HG03558 (cell line): ENCODE data around the gene EPHA7.

Experiments
- ATAC-seq: cut with Tn5 transposase; IDR thresholded peaks from one replicate; pipeline ENCODE4 v1.9.1; 2021; ENCODE audit warnings: moderate number of reproducible peaks; ENCODE audit not compliant: unreplicated experiment; ENCODE audit errors: extremely low read depth

The EPHA7 gene

DNA sequence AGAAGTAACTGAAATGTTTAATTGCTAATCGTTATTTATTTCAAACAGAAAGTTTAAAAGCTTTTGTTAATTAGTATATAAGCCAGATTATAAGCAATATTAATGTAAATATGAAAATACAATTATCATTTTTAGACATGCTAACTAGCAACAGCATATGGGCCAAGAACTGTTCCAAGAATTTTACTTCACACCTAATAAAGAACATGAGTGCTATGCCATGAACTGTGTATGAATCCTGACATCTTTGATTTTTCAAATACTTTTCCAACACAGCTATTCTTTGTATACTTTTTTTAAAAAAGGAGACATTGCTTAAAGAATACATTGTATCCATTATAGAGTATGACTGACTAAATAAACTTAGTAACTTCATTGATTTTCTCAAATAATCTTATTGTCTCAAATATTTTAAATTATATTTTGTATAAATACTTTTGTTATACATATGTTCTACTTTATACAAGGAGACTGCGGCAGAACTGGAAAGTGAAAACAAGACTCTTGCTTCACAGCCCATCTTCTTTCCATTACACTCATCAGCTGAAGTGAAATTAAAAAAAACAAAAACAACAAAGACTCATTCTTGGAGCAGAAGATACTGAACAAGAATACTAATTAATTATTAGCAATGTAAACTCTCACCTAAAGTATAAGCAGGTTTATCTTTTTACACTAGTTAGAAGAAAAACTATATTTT, 89.9 kb downstream of the EPHA7 start:
- ATAC-seq, result no peak

DNA sequence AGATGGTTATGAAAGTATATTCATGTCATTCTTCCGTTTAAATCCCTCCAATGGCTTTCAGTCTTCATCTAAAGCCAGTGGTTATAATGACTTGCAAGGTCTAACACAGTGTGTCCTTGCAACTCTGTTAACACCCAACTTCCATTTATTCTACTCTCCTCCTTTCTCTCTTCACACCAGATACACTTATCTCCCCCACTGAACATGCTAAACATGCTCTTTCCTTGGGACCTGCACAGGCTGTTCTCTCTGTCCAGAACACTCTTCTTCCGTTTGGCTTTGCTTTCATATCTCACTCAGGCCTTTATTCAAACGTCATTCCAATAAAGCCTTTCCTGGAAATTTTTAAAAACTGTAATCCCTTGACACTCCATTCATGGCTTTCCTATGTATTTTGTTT, 91.5 kb downstream of the EPHA7 start:
- no peak for ATAC-seq

DNA sequence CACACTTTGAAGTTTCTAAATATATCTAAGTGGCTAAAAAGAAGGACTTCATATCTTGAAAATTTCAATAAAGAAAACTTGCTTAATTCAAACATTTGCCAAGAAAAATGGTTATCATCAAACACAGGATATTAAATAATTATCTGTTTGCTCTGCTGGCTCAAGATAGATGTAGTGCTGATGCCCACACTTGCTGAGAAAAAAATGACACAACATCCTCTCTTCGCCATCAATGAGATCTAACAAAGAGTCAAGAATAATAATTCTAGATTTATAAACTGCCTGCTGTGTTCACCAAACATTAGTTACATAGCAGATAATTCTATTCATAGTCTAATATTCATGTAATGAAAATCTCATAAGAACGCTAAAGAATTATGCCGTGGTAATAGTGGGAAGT, 93.6 kb downstream of the EPHA7 start:
- ATAC-seq, result no peak

DNA sequence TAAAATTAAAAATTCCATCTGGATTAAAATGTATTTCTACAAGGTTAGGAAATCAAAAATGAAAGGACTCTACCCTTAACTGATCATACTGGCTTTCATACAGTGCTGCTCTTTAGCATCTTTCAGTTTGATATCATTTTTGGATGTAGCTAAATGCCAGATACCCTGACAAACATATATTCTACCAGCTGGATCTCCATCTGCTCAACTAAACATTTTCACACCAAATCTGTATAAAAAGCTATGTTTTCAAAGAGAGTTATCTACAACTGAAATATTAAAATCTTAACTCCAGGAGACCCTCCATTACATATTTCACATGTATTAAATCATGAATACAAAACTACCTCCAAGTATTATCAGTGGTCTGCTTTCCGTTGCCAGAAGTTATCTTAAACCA, 95.7 kb downstream of the EPHA7 start:
- ATAC-seq, result no peak

DNA sequence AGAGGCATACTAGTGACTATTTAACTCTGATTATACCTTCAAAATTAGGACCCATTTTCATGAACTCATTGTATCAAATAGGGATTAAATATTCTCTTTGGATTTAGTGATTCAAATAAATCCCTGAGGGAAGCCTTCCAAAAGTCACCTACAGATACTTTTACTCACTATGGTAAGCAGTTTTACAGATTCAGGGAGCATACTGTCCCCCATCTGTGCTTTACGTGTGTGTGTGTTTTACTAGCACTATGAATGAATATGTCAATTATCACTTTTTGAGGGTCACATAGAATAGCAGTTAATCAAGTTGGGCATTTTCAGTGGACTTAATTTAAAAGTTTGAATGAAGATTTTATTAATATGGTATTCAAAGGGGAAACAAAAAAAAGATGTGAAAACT, 96.7 kb downstream of the EPHA7 start:
- no peak for ATAC-seq

DNA sequence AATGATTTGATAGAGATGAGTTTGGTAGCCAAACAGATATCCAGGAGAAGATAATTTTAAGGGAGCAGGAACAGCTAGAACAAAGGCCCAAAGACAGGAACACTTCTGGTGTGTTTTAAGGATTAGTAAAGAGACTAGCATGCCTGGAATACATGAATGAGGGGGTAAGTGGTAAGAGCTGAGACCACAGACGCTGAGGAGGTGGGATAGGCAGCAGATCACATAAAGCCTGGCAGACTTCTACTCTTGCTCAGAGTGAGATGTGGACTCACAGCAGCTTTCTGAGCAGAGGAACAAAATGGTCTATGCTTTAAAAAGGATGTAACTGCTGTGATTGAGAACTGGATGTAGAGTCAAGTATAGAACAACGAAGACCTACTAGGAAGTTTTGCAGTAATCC, 100.1 kb downstream of the EPHA7 start:
- no peak for ATAC-seq

DNA sequence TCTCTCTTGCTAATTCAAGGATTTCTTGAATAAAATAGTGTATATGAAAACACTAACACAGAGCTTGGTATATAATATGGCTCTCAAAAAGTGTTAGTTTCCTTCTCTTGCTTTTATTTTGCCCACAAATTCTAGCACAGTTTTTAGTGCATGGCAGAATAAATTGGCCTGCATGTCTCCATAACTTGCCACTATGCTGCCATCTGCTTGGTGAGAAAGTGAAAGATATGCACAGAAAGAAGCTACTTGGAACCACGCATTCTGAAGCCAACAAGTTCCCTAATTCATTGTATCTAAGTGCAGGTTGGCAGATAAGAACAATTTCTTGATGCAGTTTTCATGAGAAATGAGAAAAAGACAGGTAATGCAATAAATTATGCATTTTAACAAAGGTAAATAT, 101.2 kb downstream of the EPHA7 start:
- no peak for ATAC-seq

DNA sequence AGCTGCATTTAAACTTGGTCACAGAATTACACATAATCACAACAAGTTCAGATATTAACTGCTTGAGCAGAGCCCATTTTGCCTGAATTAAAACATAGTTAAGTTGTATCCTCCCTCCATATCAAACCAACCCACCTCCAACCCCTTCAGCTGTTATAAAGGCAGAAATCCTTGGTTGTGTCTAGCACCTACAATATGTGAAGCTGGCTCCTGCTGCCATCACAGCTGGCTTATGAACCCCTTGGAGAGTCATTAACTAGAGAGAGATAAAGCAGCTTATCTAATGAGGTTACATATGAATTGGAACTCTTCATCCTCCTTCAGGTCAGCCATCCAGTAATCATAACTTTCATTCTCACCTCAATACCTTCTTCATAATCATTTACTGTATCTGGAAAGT, 101.8 kb downstream of the EPHA7 start:
- ATAC-seq, result no peak

DNA sequence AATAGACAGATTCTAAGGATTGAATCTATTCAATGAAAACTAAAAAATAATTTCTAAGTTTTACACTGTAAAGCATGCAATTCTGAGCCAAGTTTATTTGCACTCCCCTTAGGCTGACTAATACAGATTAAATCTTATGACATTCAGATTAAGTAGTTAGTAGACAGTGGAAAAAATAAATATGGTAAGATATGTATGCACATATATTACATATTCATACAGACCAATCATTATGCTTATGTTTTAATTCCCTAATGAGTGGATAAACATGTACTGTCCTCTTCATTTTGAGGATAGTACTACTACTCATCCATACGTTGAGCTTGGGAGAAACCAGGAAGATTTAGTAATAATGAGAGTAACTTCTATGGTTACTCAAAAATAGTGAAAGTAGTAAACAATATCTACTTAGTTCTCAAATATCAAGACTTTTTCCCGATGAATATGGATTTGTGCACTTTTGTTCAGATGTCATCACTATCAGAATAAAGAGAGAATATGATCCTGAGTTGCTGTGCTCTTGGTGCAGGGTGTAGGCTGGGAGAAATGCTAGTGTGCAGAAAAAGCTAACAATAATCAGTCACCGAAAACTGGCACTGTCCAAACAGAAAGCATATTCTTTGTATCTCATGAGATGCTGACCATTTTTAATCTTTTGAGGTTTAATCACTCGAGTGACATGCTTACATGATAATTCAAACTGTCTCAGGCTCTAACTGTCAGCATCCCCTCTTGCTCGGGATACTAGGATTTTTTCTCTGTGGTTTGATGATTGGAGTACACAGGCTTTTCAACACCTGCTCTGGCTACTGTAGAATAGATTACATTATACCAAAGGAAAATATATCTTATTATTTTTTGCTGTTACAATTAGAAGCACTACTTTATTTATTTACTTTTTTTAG, 111.6 kb downstream of the EPHA7 start:
- ATAC-seq, result no peak

DNA sequence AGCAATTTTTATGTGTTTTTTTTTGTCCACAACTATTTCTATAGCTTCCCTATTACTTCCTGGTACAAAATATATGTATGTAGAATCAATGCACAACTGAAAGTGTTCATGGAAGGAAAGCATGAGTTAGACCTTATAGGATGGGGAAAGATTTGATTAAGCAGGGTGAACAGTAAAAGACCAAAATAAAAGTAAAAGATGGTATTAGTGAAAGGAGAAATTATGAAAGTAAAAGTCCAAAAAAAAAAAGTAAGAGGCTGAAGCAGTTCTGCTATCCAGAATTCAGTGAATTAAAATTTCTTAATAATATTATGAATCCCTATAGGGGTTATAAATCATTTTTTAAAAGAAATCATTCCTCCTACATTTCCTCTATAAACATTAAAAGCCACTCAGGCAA, 114.3 kb downstream of the EPHA7 start:
- ATAC-seq, result no peak

DNA sequence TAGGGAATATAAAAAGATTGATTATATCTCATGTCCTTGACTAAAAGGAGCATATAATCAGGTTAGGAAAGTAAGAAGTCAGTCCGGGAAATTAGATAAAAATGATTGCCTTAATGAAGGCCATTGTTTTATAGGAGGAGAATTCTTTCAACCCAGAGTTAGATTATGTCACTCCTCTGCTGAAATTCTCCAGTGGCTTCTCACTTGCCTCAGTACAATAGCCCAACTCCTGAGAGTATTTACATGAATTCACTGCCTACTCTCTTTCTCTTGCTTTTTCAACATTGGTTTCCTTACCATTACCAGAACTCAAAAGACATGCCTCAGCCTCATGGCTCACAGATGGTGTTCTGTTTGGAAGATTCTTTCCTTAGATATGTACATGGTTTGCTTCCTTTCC, 114.9 kb downstream of the EPHA7 start:
- ATAC-seq, result no peak

DNA sequence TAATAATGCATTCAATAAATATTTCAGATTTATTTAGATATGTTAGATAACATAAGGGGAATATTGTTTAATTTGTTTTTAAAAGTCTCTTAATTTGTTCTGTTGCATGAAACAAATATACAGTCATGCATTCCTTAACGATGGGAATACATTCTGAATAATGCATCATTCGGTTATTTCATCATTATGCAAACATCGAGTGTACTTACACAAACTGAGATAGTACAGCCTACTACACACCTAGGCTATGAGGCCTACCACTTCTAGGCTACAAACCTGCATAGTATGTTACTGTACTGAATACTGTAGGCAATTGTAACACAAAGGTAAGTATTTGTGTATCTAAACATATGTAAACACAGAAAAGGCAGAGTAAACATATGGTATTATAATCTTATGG, 118.7 kb downstream of the EPHA7 start:
- ATAC-seq, result no peak

DNA sequence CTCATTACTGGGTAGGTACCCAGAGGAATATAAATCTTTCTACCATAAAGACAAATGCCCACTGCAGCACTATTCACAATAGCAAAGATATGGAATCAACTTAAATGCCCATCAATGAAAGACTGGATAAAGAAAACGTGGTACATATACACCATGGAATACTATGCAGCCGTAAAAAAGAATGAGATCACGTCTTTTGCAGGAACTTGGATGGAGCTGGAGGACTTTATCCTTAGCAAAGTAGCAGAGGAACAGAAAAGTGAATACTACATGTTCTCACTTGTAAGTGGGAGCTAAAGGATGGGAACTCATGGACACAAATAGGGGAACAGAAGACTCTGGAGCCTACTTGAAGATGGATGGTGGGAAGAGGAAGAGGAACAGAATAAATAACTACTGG, 119.7 kb downstream of the EPHA7 start:
- no peak for ATAC-seq

DNA sequence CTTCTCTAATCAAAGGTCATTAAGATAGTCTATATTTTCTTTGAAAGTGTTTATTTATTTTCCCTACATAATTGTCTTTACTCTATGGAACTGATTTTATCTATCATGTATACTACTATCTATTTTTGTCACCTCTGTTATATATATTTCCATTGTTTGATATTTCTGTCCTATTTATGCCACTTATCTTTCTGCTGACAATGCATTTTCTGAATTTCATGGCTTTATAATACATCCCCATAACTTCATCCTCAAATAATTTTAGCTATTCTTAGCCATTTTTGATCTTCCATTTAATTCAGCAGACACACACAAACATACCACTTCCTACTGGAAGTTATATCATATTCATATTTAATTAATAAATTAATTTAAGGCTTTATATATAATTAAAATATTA, 123.7 kb downstream of the EPHA7 start:
- no peak for ATAC-seq

DNA sequence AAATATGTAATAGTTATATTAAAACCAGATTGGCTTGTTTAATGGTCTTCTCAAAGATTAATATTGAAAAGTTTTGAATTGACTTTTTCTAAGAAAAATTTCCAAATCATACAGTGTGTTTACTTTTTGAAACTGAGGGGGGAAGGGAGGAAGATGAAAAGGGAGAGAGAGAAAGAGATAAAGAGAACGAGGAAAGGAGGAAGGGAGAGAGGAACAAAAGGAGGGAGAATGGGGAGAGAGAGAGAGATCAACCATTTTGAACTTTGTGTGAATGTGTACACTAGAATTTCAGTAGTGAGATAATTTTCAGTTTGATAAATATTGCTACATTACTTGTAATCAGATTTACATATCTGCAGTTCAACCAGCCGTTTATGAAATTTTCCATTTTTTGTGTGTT, 124.5 kb downstream of the EPHA7 start:
- ATAC-seq, result no peak

DNA sequence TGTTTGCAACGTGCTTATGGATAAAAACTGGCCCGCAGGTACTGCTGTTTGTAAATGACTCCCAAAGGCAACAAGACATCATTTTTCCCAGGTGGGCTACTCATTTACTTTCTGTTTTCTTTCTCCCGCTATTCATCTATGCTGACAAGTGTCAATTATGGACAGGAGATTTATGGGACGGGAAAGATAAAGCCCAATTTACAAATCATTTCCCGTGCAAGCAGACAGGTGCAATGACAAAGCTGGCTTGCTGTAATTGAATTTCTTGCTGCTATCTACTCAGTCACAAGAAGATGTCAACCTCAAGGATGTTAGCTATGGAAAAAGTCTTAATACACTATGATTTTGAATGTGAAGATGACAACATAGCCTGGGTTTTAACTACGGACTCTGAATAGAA, 125.5 kb downstream of the EPHA7 start:
- no peak for ATAC-seq

DNA sequence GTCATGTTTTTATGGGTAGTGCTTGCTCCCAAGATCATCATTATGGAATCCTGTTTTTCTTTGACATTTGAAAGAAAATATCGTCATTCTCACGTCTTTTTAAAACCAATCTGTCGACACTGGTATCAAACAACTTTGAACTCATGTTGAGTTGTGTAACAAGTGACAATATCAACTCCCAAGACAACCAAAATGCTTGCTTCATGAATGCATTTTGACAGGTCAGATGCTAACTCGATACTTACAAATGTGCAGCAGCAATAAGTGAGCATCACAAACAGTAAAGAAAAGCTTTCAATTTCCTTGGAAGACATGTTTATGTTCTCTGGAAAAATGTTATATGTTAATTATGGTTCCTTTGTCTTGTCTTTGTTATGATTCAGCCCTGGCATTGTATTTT, 125.9 kb downstream of the EPHA7 start:
- no peak for ATAC-seq

DNA sequence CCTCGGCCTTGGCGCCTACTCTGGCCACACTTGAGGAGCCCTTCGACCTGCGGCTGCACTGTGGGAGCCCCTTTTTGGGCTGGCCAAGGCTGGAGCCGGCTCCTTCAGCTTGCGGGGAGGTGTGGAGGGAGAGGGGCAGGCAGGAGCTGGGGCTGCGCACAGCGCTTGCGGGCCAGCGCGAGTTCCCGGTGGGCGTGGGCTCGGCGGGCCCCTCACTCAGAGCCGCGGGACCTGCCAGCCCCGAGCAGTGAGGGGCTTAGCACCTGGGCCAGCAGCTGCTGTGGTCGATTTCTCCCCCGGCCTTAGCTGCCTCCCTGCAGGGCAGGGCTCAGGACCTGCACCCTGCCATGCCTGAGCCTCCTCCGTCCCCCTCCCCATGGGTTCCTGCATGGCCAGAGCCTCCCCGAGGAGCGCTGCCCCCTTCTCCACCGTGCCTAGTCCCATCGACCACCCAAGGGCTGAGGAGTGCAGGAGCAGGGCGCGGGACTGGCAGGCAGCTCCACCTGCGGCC, 136.8 kb downstream of the EPHA7 start:
- ATAC-seq, result no peak

DNA sequence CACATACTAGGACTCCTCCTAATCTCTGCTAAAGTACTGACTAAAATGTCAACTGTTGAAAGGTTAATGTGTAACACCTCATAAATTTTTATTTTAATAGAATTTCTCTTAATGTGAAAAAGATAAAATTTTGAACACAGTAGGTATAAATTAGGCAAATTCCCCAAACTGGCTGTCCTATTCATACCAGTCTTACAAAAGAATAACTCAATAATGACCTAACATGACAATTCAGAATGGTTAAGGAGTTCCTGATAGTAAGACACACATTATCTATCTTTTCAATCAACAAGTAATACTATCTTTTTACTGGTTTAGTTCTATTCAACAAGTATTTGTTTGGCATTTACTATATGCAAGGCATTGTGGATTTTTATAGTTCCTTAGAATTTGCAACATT, 141.1 kb downstream of the EPHA7 start:
- no peak for ATAC-seq

DNA sequence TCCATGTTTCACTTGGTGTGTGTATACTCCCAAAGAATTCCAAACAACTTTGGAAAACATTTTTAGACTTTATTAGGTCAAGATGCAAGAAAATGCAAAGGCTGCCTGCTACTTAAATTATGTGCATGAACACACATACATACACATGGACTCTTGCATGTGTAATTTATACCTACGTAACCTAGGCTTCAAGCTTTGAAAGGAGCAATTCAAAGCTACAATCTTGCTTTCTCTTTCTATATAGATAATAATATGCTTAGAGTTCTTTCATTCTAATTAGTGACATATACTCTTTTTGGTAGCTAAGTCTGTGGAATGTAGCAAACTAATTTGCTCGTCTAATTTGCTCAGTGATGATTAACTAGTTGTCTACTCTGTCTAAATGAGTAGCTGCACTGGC, 146.5 kb downstream of the EPHA7 start:
- ATAC-seq, result no peak

DNA sequence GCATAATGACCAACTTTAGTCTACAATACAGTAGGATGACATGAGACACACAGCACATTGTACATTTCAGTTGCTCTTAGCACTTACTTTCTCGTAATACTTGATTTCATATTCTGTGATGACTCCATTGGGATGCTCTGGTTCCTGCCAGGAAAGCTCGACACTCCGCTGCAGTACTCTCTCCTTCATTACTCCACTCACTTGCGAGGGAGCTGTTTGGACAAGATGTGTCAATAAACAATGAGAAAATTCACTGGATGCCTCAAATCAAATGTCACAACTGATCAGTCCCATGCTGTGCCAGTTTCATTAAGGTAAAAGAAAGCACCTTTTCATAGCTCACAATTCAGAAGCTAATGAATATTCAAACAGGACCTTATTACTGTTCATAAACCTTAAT, 147.1 kb downstream of the EPHA7 start:
- no peak for ATAC-seq
